K562 (cell line): ENCODE measurements around the gene PCSK7. TPM values are rescaled to one million over a fixed set of nuclear protein-coding genes. Genes with fewer than 3 reads are reported as not detected.

ENCODE experiments used
- ATAC-seq: fragments of 200-7000 bp; cut with Tn5 transposase; 3 replicates; pipeline ENCODE4 v1.9.1; 2020; ENCODE audit warnings: moderate library complexity
- BruUV-seq: library from RNA; stranded (reverse); fragments of 400-500 nt; replicated peaks from 2 replicates; lab custom pipeline; 2021; lab: Mats Ljungman, UMichigan
- CTCF ChIA-PET: fragments of 300-600 bp; formaldehyde crosslinking; extraction: SDS; loops from one replicate; lab custom pipeline; 2021; ENCODE audit warnings: low intra/inter-chr PET ratio; lab: Yijun Ruan, JAX
- POLR2A ChIA-PET: fragments of 300-600, 350-650 bp; sonication (Branson Sonifier 250); formaldehyde crosslinking; extraction: SDS; loops from one replicate; lab custom pipeline; 2021; ENCODE audit warnings: antibody characterized with exemption, inconsistent platforms; lab: Yijun Ruan, JAX
- DNase-seq, 4 experiments: peaks; one replicate each; pipeline versions ENCODE4 v3.0.0 to v3.0.0-alpha.2; 2011 to 2018; ENCODE audit warnings: low spot score in 3 of 4, mixed read lengths in 3 of 4; ENCODE audit errors: extremely low read depth in 1 of 4
- FAIRE-seq: peaks from 2 replicates; lab custom pipeline; 2011; peaks lifted over from hg19 to GRCh38; lab: Jason Lieb, UNC
- H2AFZ ChIP-seq: 2 replicates; pipeline ENCODE4 v1.6.0; 2011; ENCODE audit warnings: low read depth, low read length, control low read depth, inconsistent platforms
- H3K27ac ChIP-seq: fragments of 200-600 bp; 3 replicates; pipeline ENCODE4 v1.8.0; 2011; ENCODE audit warnings: low read depth, mild to moderate bottlenecking, control low read depth, inconsistent platforms, low read length, moderate library complexity, mixed read lengths; ENCODE audit errors: extremely low read depth
- H3K27me3 ChIP-seq, 2 experiments: fragments of 300-600 bp in 1 of 2; 2 replicates in 1 of 2; 3 replicates in 1 of 2; pipeline versions ENCODE4 v1.6.0 to v1.8.0; 2011; ENCODE audit warnings: inconsistent platforms in 2 of 2, low read length in 2 of 2, mild to moderate bottlenecking in 1 of 2, mixed read lengths in 1 of 2, moderate library complexity in 1 of 2; ENCODE audit not compliant: control insufficient read depth in 2 of 2, insufficient read depth in 2 of 2
- H3K36me3 ChIP-seq: fragments of 300-600 bp; 3 replicates; pipeline ENCODE4 v1.8.0; 2011; ENCODE audit warnings: mild to moderate bottlenecking, low read length, inconsistent platforms; ENCODE audit not compliant: control insufficient read depth, insufficient read depth
- H3K4me1 ChIP-seq, 2 experiments: fragments of 200-600 bp in 1 of 2; replicated peaks in 1 of 2; 2 replicates in 1 of 2; 3 replicates in 1 of 2; pipeline versions ENCODE4 v1.5.1 to v1.8.0; 2011; ENCODE audit warnings: inconsistent platforms in 2 of 2, low read length in 2 of 2, mild to moderate bottlenecking in 1 of 2, mixed read lengths in 1 of 2, moderate library complexity in 1 of 2; ENCODE audit not compliant: control insufficient read depth in 2 of 2, insufficient read depth in 2 of 2
- H3K4me2 ChIP-seq: 2 replicates; pipeline ENCODE4 v1.6.1; 2011; ENCODE audit warnings: low read length, control low read depth, inconsistent platforms, mixed read lengths; ENCODE audit not compliant: insufficient read depth
- H3K4me3 ChIP-seq: fragments of 200-600 bp; sonication (generic), shearing (Covaris generic); 2 replicates; pipeline ENCODE4 v1.5.1; 2016; ENCODE audit warnings: control low read depth, inconsistent platforms
- H3K79me2 ChIP-seq: fragments of 200-600 bp; 3 replicates; pipeline ENCODE4 v1.8.0; 2011; ENCODE audit warnings: low read length, inconsistent platforms; ENCODE audit not compliant: control insufficient read depth, insufficient read depth
- H3K9ac ChIP-seq, 2 experiments: 2 replicates each; pipeline versions ENCODE4 v1.6.0 to v1.6.1; 2011; ENCODE audit warnings: low read depth in 2 of 2, low read length in 2 of 2, control low read depth in 1 of 2, inconsistent platforms in 1 of 2, mild to moderate bottlenecking in 1 of 2, mixed read lengths in 1 of 2; ENCODE audit not compliant: insufficient read depth in 1 of 2
- H3K9me1 ChIP-seq: one replicate; pipeline ENCODE4 v1.6.0; 2011; ENCODE audit warnings: inconsistent platforms, mild to moderate bottlenecking, low read length, moderate library complexity; ENCODE audit not compliant: control insufficient read depth, insufficient read depth
- H3K9me3 ChIP-seq: replicated peaks from 2 replicates; pipeline ENCODE4 v1.5.1; 2011; ENCODE audit warnings: low read depth, low read length, inconsistent platforms; ENCODE audit not compliant: control insufficient read depth, insufficient read depth
- H4K20me1 ChIP-seq: replicated peaks from 2 replicates; pipeline ENCODE4 v1.6.1; 2011; ENCODE audit warnings: low read length, inconsistent platforms, mixed read lengths; ENCODE audit not compliant: control insufficient read depth, insufficient read depth
- GTF3C2 ChIP-seq: IDR thresholded peaks from 3 replicates; pipeline ENCODE4 v1.6.1; 2011; ENCODE audit warnings: borderline replicate concordance, mild to moderate bottlenecking, moderate library complexity; ENCODE audit not compliant: insufficient read length; ENCODE audit errors: extremely low read depth
- MYNN ChIP-seq, 2 experiments: sonication (generic); formaldehyde crosslinking in 1 of 2; IDR thresholded peaks; 2 replicates each; pipeline versions ENCODE4 v1.5.0 to v1.6.1; 2016 to 2020; ENCODE audit warnings: antibody characterized with exemption in 1 of 2, missing genetic modification reagents in 1 of 2
- XRCC4 ChIP-seq: IDR thresholded peaks from one replicate; pipeline ENCODE4 v1.6.1; 2011; ENCODE audit not compliant: insufficient read depth, insufficient read length; ENCODE audit errors: extremely low read depth
- ZC3H8 ChIP-seq: fragments of 450-650 bp; IDR thresholded peaks from 2 replicates; pipeline ENCODE4 v1.6.1; 2017
- WGBS: fragments of 100-300 bp; shearing (Covaris generic); methylation state at CpG from one replicate; pipeline ENCODE4 v1.1.6; 2016; ENCODE audit warnings: low coverage, mixed read lengths; ENCODE audit not compliant: insufficient coverage; ENCODE audit errors: missing lambda C conversion rate; 5-methylcytosine and 5-hydroxymethylcytosine counted together
- in situ Hi-C: fragments of 300-500 bp; cut with MboI; formaldehyde crosslinking; loops from 4 replicates; pipeline ENCODE4 v1.15.0; 2018; ENCODE audit warnings: inconsistent platforms, mixed read lengths
- intact Hi-C: fragments of 100-400 bp; cut with micrococcal nuclease; formaldehyde crosslinking; loops from 2 replicates; pipeline ENCODE4 v1.14.2; 2022
- polyA plus RNA-seq, 8 experiments: library from polyadenylated mRNA; depleted of rRNA in 4 of 8; stranded (reverse) in 5 of 8; unstranded in 3 of 8; fragments of >200 nt; fragmentation: Nextera tagmentation in 2 of 8; fragmentation: Illumina TruSeq in 1 of 8; extraction: Ambion mirVana in 2 of 8; extraction: Trizol in 1 of 8; gene quantifications; 2 replicates each; pipeline versions ENCODE4 v1.2.1 to v1.2.3, GENCODE V29; 2011 to 2014; ENCODE audit warnings: inconsistent platforms in 1 of 8, missing spikeins in 1 of 8
- total RNA-seq, 7 experiments: library from RNA; depleted of rRNA in 6 of 7; stranded (reverse); fragments of >200 nt in 6 of 7; fragmentation: Illumina TruSeq in 2 of 7; extraction: Trizol in 2 of 7; gene quantifications; 2 replicates each; pipeline versions ENCODE4 v1.2.1 to v1.2.3, GENCODE V29; 2011 to 2021; ENCODE audit warnings: low replicate concordance in 1 of 7

Gene PCSK7
- total and polyA plus RNA-seq, 9 of the 15 experiments (the other 6 are each of a cell fraction or from before 2014, with no cell fraction given), result 3.1 to 29.2 (median 15.6) TPM

GRCh38 chr11:117258576-117258975 is 26.7 kb upstream of the PCSK7 start:
- TF ChIP-seq GTF3C2, result no peak
- TF ChIP-seq XRCC4, result no peak
- no peak for TF ChIP-seq ZC3H8
- no peak for TF ChIP-seq MYNN (IDR thresholded peaks at IDR 0.05)
- no peak for TF ChIP-seq MYNN (CRISPR knock-in tag; IDR thresholded peaks at IDR 0.05)
- TF ChIP-seq, all 486 proteins: peak for 0
- H3K4me1 ChIP-seq, result no peaks in the 10 kb centered on the region
- no peak overlapping the region for H3K4me3 ChIP-seq
- in situ Hi-C loops, result no loop called here
- H4K20me1 ChIP-seq, result no peaks in the 10 kb centered on the region
- ATAC-seq, result no peak
- H3K9ac ChIP-seq, result no peak overlapping the region
- H2AFZ ChIP-seq, result no peak overlapping the region
- no peaks in the 10 kb centered on the region for H3K27me3 ChIP-seq
- H3K79me2 ChIP-seq, result no peaks in the 10 kb centered on the region; the same call in 2 of the 3 replicates
- ChIA-PET CTCF (no interaction called here), POLR2A (no interaction called here)
- no peaks in the 10 kb centered on the region for H3K9me1 ChIP-seq
- no peak for FAIRE-seq
- DNase-seq, result no peak
- WGBS, result 70% methylated on average over 2 of the region's 2 CpGs
- intact Hi-C loops, result no loop called here
- H3K27ac ChIP-seq, result no peak overlapping the region
- no TSS peak for BruUV-seq
- H3K9me3 ChIP-seq, result no peaks in the 10 kb centered on the region
- no peak overlapping the region for H3K4me2 ChIP-seq
- peaks cover 13% of the 10 kb centered on the region; the same call in 1 of the 3 replicates for H3K36me3 ChIP-seq
